Stimulated activated CD4-positive, alpha-beta T cell treated with anti-CD3 and anti-CD28 coated beads, TNF-alpha, amount 100 ng/mL, for 24 hours (primary cell): ENCODE results near the gene AK3.
"Not testable (repeated sequence)": the region's sequence is repeated elsewhere in the genome, so short reads cannot be mapped to it uniquely, and the experiment has no call there.

Experiments used
- DNase-seq, 3 experiments: peaks; one replicate each; pipeline ENCODE4 v3.0.0-alpha.2; 2020; ENCODE audit warnings: low read depth in 3 of 3

The AK3 gene

GRCh38 chr9:4666042-4666699 is 74.8 kb downstream of the AK3 start, which contains the start of gene SPATA6L:
TSS of gene SPATA6L (minus strand) at chr9:4666480. CDS start at chr9:4666250, 230 bp downstream.
- DNase-seq: peak in 1 of 3 experiments; percentile 32

GRCh38 chr9:4665357-4665756 is 75.6 kb downstream of the AK3 start:
- DNase-seq: no peak

DNA sequence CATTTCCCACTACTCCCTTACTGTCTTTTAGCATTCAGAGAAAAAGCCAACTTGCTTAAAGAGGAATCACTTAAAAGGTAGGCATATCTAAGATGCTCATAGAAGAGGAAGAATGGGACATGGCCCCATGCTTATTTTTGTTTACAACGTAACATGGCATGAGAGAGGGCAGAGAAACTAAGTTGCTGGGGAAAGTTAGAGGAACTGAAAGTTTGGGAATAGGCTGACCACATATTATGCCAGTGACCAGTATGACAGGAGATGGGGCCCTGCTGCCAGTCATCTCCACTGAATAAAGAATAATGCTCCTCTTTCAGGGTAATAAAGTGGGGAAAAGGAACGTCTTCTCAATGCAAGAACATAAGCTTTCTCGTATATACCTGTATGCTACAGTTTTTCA is 77.0 kb downstream of the AK3 start:
- DNase-seq: no peak

- no peak for DNase-seq
Observed at GRCh38 chr9:4662989-4663792, 77.8 kb downstream of the AK3 start.

DNA sequence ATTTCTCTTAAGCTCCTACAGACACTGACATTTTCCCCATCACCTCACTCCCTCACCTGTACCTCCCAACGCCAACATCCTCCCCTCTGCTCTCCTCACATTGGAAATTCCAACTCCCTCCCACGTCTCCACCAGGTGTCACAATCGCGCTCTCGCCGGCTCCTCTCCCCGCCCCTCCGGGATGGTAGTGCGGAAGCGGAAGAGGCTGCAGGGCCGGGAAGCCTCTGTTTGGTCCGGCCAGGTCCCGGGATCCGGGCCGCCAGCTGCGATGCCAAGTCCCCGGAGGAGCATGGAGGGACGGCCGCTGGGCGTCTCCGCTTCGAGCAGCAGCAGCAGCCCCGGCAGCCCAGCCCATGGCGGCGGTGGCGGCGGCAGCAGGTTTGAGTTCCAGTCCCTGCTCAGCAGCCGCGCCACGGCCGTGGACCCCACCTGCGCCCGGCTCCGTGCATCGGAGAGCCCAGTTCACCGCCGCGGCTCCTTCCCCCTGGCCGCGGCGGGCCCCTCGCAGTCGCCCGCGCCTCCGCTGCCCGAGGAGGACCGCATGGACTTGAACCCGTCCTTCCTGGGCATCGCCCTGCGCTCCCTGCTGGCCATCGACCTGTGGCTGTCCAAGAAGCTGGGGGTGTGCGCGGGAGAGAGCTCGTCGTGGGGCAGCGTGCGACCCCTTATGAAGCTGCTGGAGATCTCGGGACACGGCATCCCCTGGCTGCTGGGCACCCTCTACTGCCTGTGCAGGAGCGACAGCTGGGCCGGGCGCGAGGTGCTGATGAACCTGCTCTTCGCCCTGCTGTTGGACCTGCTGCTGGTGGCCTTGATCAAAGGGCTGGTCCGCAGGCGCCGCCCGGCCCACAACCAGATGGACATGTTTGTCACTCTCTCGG is 78.7 kb downstream of the AK3 start, which contains the start of gene PLPP6:
PLPP6 (plus strand) TSS at position 187 of the 881 bp plus-strand sequence; CDS start at position 269, 82 bp downstream.
- DNase-seq: peak; percentile 50 to 77 (median 55)

GRCh38 chr9:4661611-4662010 is 79.4 kb downstream of the AK3 start:
- no peak for DNase-seq

DNA sequence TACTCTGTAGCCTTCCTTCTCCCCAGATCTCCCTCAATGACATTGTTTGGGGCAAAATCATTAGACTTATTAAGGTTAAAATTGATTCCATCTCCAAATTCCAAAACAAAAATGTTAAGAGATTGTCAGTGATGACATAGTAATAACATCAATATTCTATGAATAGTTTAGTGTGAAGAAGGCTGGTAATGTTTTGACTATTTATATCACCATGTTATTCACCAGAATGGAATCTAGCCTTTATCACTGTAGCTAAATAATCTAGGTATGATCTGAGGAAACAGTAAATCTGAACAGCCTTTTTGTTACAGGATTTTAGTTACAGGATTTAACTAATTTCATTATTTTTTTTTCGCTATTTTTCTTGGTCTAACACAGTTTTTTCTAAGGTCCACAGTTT is 79.8 kb downstream of the AK3 start:
- no peak for DNase-seq

DNA sequence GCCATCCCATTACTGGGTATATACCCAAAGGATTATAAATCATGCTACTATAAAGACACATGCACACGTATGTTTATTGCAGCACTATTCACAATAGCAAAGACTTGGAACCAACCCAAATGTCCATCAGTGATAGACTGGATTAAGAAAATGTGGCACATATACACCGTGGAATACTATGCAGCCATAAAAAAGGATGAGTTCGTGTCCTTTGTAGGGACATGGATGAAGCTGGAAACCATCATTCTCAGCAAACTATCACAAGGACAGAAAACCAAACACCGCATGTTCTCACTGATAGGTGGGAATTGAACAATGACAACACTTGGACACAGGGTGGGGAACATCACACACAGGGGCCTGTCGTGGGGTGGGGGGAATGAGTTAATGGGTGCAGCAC is 80.3 kb downstream of the AK3 start:
- DNase-seq: not testable (repeated sequence)
